Measurements from ENCODE around the gene AFAP1.

AFAP1 gene

DNA sequence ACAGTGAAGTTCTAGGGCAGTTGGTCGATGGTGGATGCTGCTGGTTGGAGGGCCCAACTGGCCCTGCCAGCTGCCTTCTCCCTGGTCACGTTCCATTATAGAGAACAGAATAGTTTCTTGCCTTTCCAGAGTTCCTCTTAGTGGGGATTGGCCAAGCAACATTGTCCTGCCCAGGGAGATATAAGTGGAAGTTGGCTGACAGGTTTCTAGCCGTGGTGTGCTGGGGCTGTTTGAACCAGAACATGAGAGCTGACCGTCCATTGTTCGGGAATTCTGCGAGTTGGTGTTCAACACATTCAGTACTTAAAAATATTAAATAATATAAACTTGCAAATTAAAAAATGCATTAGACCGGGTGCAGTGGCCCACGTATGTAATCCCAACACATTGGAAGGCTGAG, 3.5 kb upstream of the AFAP1 start:
- Histone ChIP-seq H3K4me2 (ENCODE audit: low read depth, low read length, poor library complexity, severe bottlenecking) (no peak overlapping the region), H3K9ac (ENCODE audit: low read depth, low read length, poor library complexity, severe bottlenecking) (no peak overlapping the region), H3K36me3 (ENCODE audit: insufficient read depth, low read length) (no peaks in the 10 kb centered on the region), H3K4me1 (ENCODE audit: insufficient read depth, low read length, poor library complexity, severe bottlenecking) (no peaks in the 10 kb centered on the region), H3F3A (ENCODE audit: low read depth) (no peaks in the 10 kb centered on the region), H4K20me1 (ENCODE audit: insufficient read depth, low read length, poor library complexity, severe bottlenecking) (no peaks in the 10 kb centered on the region), H3K4me3 (ENCODE audit: low read length, poor library complexity, severe bottlenecking) (no peak overlapping the region), H2AFZ (ENCODE audit: low read length) (no peak overlapping the region), H3K27me3 (ENCODE audit: insufficient read depth, low read length, poor library complexity, severe bottlenecking) (no peaks in the 10 kb centered on the region), H3K9me2 (replicated peaks; ENCODE audit: low read depth, low read length) (no peaks in the 10 kb centered on the region), H3K79me2 (ENCODE audit: insufficient read depth, low read length) (no peaks in the 10 kb centered on the region), H3K9me3 (ENCODE audit: insufficient read depth, low read depth, low read length) (peaks cover 2% of the 10 kb centered on the region; the same call in 1 of the 2 replicates)
- TF ChIP-seq, protein P1, sequence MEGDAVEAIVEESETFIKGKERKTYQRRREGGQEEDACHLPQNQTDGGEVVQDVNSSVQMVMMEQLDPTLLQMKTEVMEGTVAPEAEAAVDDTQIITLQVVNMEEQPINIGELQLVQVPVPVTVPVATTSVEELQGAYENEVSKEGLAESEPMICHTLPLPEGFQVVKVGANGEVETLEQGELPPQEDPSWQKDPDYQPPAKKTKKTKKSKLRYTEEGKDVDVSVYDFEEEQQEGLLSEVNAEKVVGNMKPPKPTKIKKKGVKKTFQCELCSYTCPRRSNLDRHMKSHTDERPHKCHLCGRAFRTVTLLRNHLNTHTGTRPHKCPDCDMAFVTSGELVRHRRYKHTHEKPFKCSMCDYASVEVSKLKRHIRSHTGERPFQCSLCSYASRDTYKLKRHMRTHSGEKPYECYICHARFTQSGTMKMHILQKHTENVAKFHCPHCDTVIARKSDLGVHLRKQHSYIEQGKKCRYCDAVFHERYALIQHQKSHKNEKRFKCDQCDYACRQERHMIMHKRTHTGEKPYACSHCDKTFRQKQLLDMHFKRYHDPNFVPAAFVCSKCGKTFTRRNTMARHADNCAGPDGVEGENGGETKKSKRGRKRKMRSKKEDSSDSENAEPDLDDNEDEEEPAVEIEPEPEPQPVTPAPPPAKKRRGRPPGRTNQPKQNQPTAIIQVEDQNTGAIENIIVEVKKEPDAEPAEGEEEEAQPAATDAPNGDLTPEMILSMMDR (conservative IDR thresholded peaks at IDR 0.05; ENCODE audit: low read length), result no peak
- TF ChIP-seq EZH2phosphoT487 (IDR thresholded peaks at IDR 0.05; ENCODE audit: borderline replicate concordance), result no peak

DNA sequence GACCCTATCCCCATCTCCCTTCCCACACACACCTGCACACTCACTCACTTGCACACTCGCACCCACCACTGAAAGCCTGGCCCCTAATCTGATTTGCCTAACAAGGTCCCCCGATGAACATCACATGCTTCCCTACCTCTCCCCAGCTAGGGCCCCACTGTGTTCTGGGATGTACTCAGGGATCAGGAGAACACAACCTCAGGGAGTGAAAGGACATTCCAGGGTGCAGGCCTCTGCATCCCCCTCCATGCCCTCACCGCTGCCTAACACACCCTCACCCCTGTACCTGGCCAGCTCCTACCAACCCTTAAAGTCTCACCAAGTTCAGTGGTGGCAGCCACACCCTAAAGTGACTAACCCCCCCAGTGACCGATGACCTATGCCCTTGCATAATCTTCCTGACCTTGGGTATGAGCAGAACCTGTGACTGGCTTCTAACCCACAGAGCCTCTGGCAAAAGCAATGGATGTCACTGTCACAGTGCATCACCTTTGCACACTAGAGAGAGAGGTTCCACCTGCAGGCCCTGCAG, 2.4 kb upstream of the AFAP1 start:
- Histone ChIP-seq H2AFZ (ENCODE audit: low read length) (no peak overlapping the region), H3F3A (ENCODE audit: low read depth) (no peaks in the 10 kb centered on the region), H3K9ac (ENCODE audit: low read depth, low read length, poor library complexity, severe bottlenecking) (no peak overlapping the region), H3K27me3 (ENCODE audit: insufficient read depth, low read length, poor library complexity, severe bottlenecking) (no peaks in the 10 kb centered on the region), H3K9me2 (replicated peaks; ENCODE audit: low read depth, low read length) (no peaks in the 10 kb centered on the region), H3K4me1 (ENCODE audit: insufficient read depth, low read length, poor library complexity, severe bottlenecking) (no peaks in the 10 kb centered on the region), H3K36me3 (ENCODE audit: insufficient read depth, low read length) (no peaks in the 10 kb centered on the region), H4K20me1 (ENCODE audit: insufficient read depth, low read length, poor library complexity, severe bottlenecking) (no peaks in the 10 kb centered on the region), H3K9me3 (ENCODE audit: insufficient read depth, low read depth, low read length) (peaks cover 2% of the 10 kb centered on the region; the same call in 1 of the 2 replicates), H3K4me2 (ENCODE audit: low read depth, low read length, poor library complexity, severe bottlenecking) (no peak overlapping the region), H3K79me2 (ENCODE audit: insufficient read depth, low read length) (no peaks in the 10 kb centered on the region), H3K4me3 (ENCODE audit: low read length, poor library complexity, severe bottlenecking) (no peak overlapping the region)
- TF ChIP-seq, protein P1 (conservative IDR thresholded peaks at IDR 0.05; ENCODE audit: low read length), result no peak
- no peak for TF ChIP-seq EZH2phosphoT487 (IDR thresholded peaks at IDR 0.05; ENCODE audit: borderline replicate concordance)

DNA sequence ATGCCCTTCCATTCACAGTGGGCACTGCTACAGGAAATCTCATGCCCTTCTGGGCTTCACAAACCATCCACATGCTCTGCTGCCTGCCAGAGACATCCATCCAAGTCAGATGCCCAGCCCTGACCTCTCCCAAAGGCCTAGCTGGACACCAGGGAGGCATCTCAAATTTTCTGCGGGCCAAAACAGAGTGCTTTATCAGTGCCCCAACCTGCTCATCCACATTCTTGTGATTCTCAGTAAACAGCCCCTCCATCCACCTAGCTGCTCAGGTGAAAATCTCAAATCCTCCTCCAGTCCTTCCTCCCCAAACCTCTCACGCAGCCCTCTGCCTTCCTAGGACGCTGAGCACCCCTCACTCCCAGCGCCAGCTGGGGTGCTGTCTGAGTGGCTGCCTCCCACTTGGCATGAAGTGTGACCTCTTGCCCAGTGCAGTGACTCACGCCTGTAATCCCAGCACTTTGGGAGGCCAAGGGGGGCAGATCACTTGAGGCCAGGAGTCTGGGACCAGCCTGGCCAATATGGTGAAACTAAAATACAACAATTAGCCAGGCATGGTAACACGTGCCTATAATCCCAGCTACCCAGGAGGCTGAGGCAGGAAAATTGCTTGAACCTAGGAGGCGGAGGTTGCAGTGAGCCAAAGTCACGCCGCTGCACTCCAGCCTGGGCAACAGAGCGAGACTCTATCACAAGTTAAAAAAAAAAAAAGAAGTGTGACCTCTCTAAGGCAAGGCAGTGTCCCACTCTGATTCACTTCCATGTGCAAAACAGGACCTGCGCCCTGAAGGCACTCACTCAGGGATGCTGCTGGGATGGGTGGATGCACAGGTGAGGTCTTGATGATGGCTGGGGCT, 1.7 kb upstream of the AFAP1 start:
- Histone ChIP-seq H3K79me2 (ENCODE audit: insufficient read depth, low read length) (no peaks in the 10 kb centered on the region), H3K27me3 (ENCODE audit: insufficient read depth, low read length, poor library complexity, severe bottlenecking) (no peaks in the 10 kb centered on the region), H3K4me1 (ENCODE audit: insufficient read depth, low read length, poor library complexity, severe bottlenecking) (no peaks in the 10 kb centered on the region), H3K9ac (ENCODE audit: low read depth, low read length, poor library complexity, severe bottlenecking) (no peak overlapping the region), H3K9me3 (ENCODE audit: insufficient read depth, low read depth, low read length) (peaks cover 2% of the 10 kb centered on the region; the same call in 1 of the 2 replicates), H3K9me2 (replicated peaks; ENCODE audit: low read depth, low read length) (no peaks in the 10 kb centered on the region), H4K20me1 (ENCODE audit: insufficient read depth, low read length, poor library complexity, severe bottlenecking) (no peaks in the 10 kb centered on the region), H3K4me2 (ENCODE audit: low read depth, low read length, poor library complexity, severe bottlenecking) (no peak overlapping the region), H3K4me3 (ENCODE audit: low read length, poor library complexity, severe bottlenecking) (no peak overlapping the region), H3F3A (ENCODE audit: low read depth) (no peaks in the 10 kb centered on the region), H3K36me3 (ENCODE audit: insufficient read depth, low read length) (no peaks in the 10 kb centered on the region), H2AFZ (ENCODE audit: low read length) (no peak overlapping the region)
- TF ChIP-seq EZH2phosphoT487 (IDR thresholded peaks at IDR 0.05; ENCODE audit: borderline replicate concordance), result no peak
- TF ChIP-seq, protein P1 (conservative IDR thresholded peaks at IDR 0.05; ENCODE audit: low read length), result no peak

Data from Loucy (cell line).